Trophoblast cell (in vitro differentiated cells and primary cell): ENCODE results near the gene GHITM.
"Not testable (repeated sequence)": the region's sequence is repeated elsewhere in the genome, so short reads cannot be mapped to it uniquely, and the experiment has no call there.

ENCODE experiments used
- DNase-seq, 2 donors: peaks; one replicate each; pipeline ENCODE4 v3.0.0-alpha.2; 2016
- H2AFZ ChIP-seq: 2 replicates; pipeline ENCODE4 v1.6.1; 2013; ENCODE audit warnings: low read length, moderate library complexity, mild to moderate bottlenecking; ENCODE audit not compliant: insufficient read depth, poor library complexity
- H2AK5ac ChIP-seq: 2 replicates; pipeline ENCODE4 v1.6.1; 2013; ENCODE audit warnings: mild to moderate bottlenecking, low read length
- H2BK120ac ChIP-seq: 2 replicates; pipeline ENCODE4 v1.6.1; 2013; ENCODE audit warnings: low read length, mild to moderate bottlenecking, moderate library complexity; ENCODE audit not compliant: insufficient read depth, poor library complexity
- H2BK12ac ChIP-seq: 2 replicates; pipeline ENCODE4 v1.6.1; 2013; ENCODE audit warnings: mild to moderate bottlenecking, low read length, moderate library complexity
- H2BK5ac ChIP-seq: 2 replicates; pipeline ENCODE4 v1.6.1; 2013; ENCODE audit warnings: low read length, low read depth, moderate library complexity, mild to moderate bottlenecking; ENCODE audit not compliant: poor library complexity
- H3K14ac ChIP-seq: 2 replicates; pipeline ENCODE4 v1.6.1; 2013; ENCODE audit warnings: mild to moderate bottlenecking, low read length
- H3K18ac ChIP-seq: 2 replicates; pipeline ENCODE4 v1.6.1; 2013; ENCODE audit warnings: mild to moderate bottlenecking, low read length
- H3K23ac ChIP-seq: 2 replicates; pipeline ENCODE4 v1.6.1; 2013; ENCODE audit warnings: low read length
- H3K27ac ChIP-seq: 2 replicates; pipeline ENCODE4 v1.5.1; 2013; ENCODE audit warnings: low read depth, mild to moderate bottlenecking, inconsistent platforms, low read length, moderate library complexity
- H3K27me3 ChIP-seq: 2 replicates; pipeline ENCODE4 v1.6.1; 2013; ENCODE audit warnings: inconsistent platforms, mild to moderate bottlenecking, low read length, moderate library complexity; ENCODE audit not compliant: insufficient read depth
- H3K36me3 ChIP-seq, 2 experiments: 1 replicate in 1 of 2; 2 replicates in 1 of 2; pipeline ENCODE4 v1.6.1; 2013; ENCODE audit warnings: low read length in 2 of 2, mild to moderate bottlenecking in 2 of 2, moderate library complexity in 1 of 2; ENCODE audit not compliant: insufficient read depth in 2 of 2, control insufficient read depth in 1 of 2
- H3K4ac ChIP-seq: 2 replicates; pipeline ENCODE4 v1.6.1; 2013; ENCODE audit warnings: low read depth, mild to moderate bottlenecking, low read length, moderate library complexity
- H3K4me1 ChIP-seq, 2 experiments: 1 replicate in 1 of 2; 2 replicates in 1 of 2; pipeline ENCODE4 v1.6.1; 2013; ENCODE audit warnings: low read length in 2 of 2, mild to moderate bottlenecking in 2 of 2, moderate library complexity in 1 of 2; ENCODE audit not compliant: insufficient read depth in 2 of 2, control insufficient read depth in 1 of 2
- H3K4me2 ChIP-seq: 2 replicates; pipeline ENCODE4 v1.6.1; 2013; ENCODE audit warnings: inconsistent platforms, mild to moderate bottlenecking, low read length, moderate library complexity
- H3K4me3 ChIP-seq: 2 replicates; pipeline ENCODE4 v1.5.1; 2013; ENCODE audit warnings: mild to moderate bottlenecking, low read depth, low read length, inconsistent platforms
- H3K79me1 ChIP-seq: one replicate; pipeline ENCODE4 v1.6.1; 2013; ENCODE audit warnings: low read length
- H3K79me2 ChIP-seq: 2 replicates; pipeline ENCODE4 v1.6.1; 2013; ENCODE audit warnings: low read length, mild to moderate bottlenecking; ENCODE audit not compliant: control insufficient read depth, insufficient read depth, poor library complexity
- H3K9ac ChIP-seq: 2 replicates; pipeline ENCODE4 v1.6.1; 2013; ENCODE audit warnings: mild to moderate bottlenecking, low read length
- H3K9me3 ChIP-seq: 2 replicates; pipeline ENCODE4 v1.6.1; 2013; ENCODE audit warnings: low read depth, mild to moderate bottlenecking, control low read depth, inconsistent platforms, low read length; ENCODE audit not compliant: insufficient read depth
- H4K12ac ChIP-seq: 2 replicates; pipeline ENCODE4 v1.6.1; 2013; ENCODE audit warnings: low read depth, mild to moderate bottlenecking, low read length, moderate library complexity
- H4K8ac ChIP-seq: 2 replicates; pipeline ENCODE4 v1.6.1; 2013; ENCODE audit warnings: low read depth, mild to moderate bottlenecking, low read length, moderate library complexity
- H4K91ac ChIP-seq: one replicate; pipeline ENCODE4 v1.6.1; 2013; ENCODE audit warnings: low read depth, mild to moderate bottlenecking, low read length, moderate library complexity
- WGBS: extraction: QIAGEN DNeasy Blood & Tissue Kit; methylation state at CpG from one replicate; pipeline ENCODE4 v1.1.7; 2013; ENCODE audit warnings: missing lambda C conversion rate; ENCODE audit not compliant: insufficient read length, insufficient coverage; ENCODE audit errors: extremely low coverage; 5-methylcytosine and 5-hydroxymethylcytosine counted together

GHITM gene

DNA sequence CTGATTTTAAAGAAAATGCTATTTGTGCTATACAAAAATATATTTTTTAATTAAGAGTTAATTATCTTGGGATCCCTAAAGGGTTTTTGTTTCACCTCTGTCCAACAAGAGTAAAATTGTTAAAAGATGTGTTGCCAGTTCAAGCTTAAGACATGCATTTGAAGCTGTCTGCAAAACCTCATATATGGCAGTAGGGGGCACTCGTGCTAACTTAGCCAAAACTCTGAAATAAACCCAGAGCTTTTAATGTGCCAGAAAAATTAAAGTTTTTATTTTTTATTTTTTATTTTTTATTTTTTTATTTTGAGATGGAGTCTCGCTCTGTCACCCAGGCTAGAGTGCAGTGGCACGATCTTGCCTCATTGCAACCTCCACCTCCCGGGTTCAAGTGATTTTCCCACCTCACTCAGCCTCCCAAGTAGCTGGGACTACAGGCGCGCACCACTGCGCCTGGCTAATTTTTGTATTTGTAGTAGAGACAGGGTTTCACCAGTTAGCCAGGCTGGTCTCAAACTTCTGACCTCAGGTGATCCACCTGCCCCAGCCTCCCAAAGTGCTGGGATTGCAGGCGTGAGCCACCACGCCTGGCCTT lies 8.8 kb downstream of the GHITM start:
- H2AFZ ChIP-seq, H3K79me1 ChIP-seq, H2AK5ac ChIP-seq, H3K4me1 ChIP-seq, H3K27ac ChIP-seq, H3K27me3 ChIP-seq, H2BK120ac ChIP-seq, H3K4me3 ChIP-seq, H4K12ac ChIP-seq, H3K9ac ChIP-seq, H2BK5ac ChIP-seq, H3K4ac ChIP-seq, H4K8ac ChIP-seq, H3K4me2 ChIP-seq, H3K79me2 ChIP-seq, H3K23ac ChIP-seq, H3K18ac ChIP-seq, H3K14ac ChIP-seq, H4K91ac ChIP-seq, H2BK12ac ChIP-seq, H3K9me3 ChIP-seq: not testable (repeated sequence)
- peak in 1 of 2 donors; percentile 63 for DNase-seq
- H3K36me3 ChIP-seq = peaks cover 12 to 27% of the 10 kb centered on the region in 2 experiments
- no CpG with 5 or more reads among the region's 9 CpGs for WGBS

GRCh38 chr10:84149854-84150253 lies 10.5 kb downstream of the GHITM start:
- H3K4me1 ChIP-seq = no peaks in the 10 kb centered on the region
- no peak overlapping the region for H3K4me2 ChIP-seq
- no peak overlapping the region for H4K12ac ChIP-seq
- no peak overlapping the region for H2AK5ac ChIP-seq
- H2AFZ ChIP-seq = no peak overlapping the region
- WGBS = no CpG with 5 or more reads among the region's 2 CpGs
- no peak overlapping the region for H4K91ac ChIP-seq
- peaks cover 12 to 24% of the 10 kb centered on the region in 2 experiments for H3K36me3 ChIP-seq
- no peak overlapping the region for H3K4ac ChIP-seq
- H3K18ac ChIP-seq = no peak overlapping the region
- H3K9ac ChIP-seq = no peak overlapping the region
- H4K8ac ChIP-seq = no peak overlapping the region
- H3K23ac ChIP-seq = no peak overlapping the region
- no peak overlapping the region for H2BK5ac ChIP-seq
- H3K4me3 ChIP-seq = no peak overlapping the region
- no peaks in the 10 kb centered on the region for H3K9me3 ChIP-seq
- H3K14ac ChIP-seq = no peak overlapping the region
- H3K79me2 ChIP-seq = no peaks in the 10 kb centered on the region
- no peak overlapping the region for H2BK120ac ChIP-seq
- H3K79me1 ChIP-seq = no peaks in the 10 kb centered on the region
- DNase-seq = no peak
- H2BK12ac ChIP-seq = no peak overlapping the region
- H3K27me3 ChIP-seq = no peaks in the 10 kb centered on the region
- H3K27ac ChIP-seq = no peak overlapping the region

DNA sequence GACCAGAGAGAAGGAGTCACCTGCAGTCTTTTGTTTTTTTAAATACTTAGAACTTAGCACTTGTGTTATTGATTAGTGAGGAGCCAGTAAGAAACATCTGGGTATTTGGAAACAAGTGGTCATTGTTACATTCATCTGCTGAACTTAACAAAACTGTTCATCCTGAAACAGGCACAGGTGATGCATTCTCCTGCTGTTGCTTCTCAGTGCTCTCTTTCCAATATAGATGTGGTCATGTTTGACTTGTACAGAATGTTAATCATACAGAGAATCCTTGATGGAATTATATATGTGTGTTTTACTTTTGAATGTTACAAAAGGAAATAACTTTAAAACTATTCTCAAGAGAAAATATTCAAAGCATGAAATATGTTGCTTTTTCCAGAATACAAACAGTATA lies 13.5 kb downstream of the GHITM start:
- Histone ChIP-seq H3K4me1 (no peaks in the 10 kb centered on the region), H2BK5ac (no peak overlapping the region), H3K4me3 (no peak overlapping the region)

GRCh38 chr10:84155521-84155920 lies 16.2 kb downstream of the GHITM start:
- DNase-seq = peak in 1 of 2 donors; percentile 21
- no peaks in the 10 kb centered on the region for H3K9me3 ChIP-seq
- no peak overlapping the region for H2AFZ ChIP-seq
- H3K23ac ChIP-seq = no peak overlapping the region
- H3K4me2 ChIP-seq = no peak overlapping the region
- no peak overlapping the region for H4K8ac ChIP-seq
- no peak overlapping the region for H4K91ac ChIP-seq
- H3K36me3 ChIP-seq = peaks cover 4 to 7% of the 10 kb centered on the region in 2 experiments
- WGBS = no CpG with 5 or more reads among the region's 4 CpGs
- no peak overlapping the region for H2AK5ac ChIP-seq
- H3K18ac ChIP-seq = no peak overlapping the region
- H2BK5ac ChIP-seq = no peak overlapping the region
- H2BK120ac ChIP-seq = no peak overlapping the region
- H3K79me2 ChIP-seq = no peaks in the 10 kb centered on the region
- H4K12ac ChIP-seq = no peak overlapping the region
- H3K14ac ChIP-seq = no peak overlapping the region
- no peak overlapping the region for H3K9ac ChIP-seq
- H3K4ac ChIP-seq = no peak overlapping the region
- no peaks in the 10 kb centered on the region for H3K27me3 ChIP-seq
- H3K27ac ChIP-seq = no peak overlapping the region
- H3K4me1 ChIP-seq = no peaks in the 10 kb centered on the region
- no peak overlapping the region for H3K4me3 ChIP-seq
- no peaks in the 10 kb centered on the region for H3K79me1 ChIP-seq
- no peak overlapping the region for H2BK12ac ChIP-seq

More for the DNA sequence above, 13.5 kb downstream of the GHITM start:
- no peak for DNase-seq
- Histone ChIP-seq H2AK5ac (no peak overlapping the region), H3K9ac (no peak overlapping the region), H4K12ac (no peak overlapping the region), H3K18ac (no peak overlapping the region), H3K9me3 (no peaks in the 10 kb centered on the region), H3K14ac (no peak overlapping the region), H2AFZ (no peak overlapping the region), H3K79me2 (no peaks in the 10 kb centered on the region), H3K36me3 (peaks cover 12 to 17% of the 10 kb centered on the region in 2 experiments), H4K91ac (no peak overlapping the region), H3K27ac (no peak overlapping the region), H3K27me3 (no peaks in the 10 kb centered on the region), H3K23ac (no peak overlapping the region), H2BK120ac (no peak overlapping the region), H4K8ac (no peak overlapping the region), H2BK12ac (no peak overlapping the region), H3K4me2 (no peak overlapping the region), H3K79me1 (no peaks in the 10 kb centered on the region), H3K4ac (no peak overlapping the region)
